CD4-positive, alpha-beta T cell treated with Interleukin-17A for 1 hour (primary cell): ENCODE data around the gene RFX5.

Experiments
- DNase-seq: peaks from one replicate; pipeline ENCODE4 v3.0.0-alpha.2; 2020

RFX5 gene

GRCh38 chr1:151315565-151316235 lies 31.4 kb downstream of the RFX5 start:
- no peak for DNase-seq

DNA sequence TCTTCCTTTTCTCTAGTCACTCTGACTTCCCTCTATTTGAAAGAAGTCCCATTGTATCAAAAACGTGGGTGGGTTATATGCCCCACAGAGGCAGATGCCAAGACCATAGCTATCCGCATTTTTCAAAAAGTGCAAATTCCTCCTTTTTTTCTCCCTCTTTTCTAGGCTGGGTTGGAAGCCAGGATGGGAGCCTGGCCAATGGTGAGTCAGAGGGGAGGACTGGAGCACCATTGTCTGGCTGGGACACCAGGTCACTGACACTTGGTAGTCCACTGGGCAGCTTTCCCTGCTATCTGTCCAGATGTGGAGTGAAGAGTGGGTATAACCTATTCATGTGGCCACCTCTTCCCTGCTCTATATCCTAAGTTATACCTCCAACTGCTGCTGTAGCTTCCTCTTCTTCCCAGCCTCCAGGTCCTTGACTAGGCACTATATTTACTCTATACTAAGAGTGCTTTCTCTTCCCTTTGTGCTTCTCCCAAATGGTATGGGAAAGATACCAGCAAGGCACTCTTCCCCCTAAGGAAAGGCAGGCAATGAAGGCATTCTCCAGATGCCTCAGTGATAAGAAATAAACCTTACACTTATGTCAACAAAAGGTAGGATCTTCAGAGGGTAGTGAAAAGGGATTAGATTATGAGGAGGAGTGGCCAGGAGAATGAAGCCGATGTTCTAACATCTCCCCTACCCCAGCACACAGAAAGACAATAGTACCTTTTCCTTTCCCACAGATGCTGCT lies 32.7 kb downstream of the RFX5 start:
- no peak for DNase-seq

DNA sequence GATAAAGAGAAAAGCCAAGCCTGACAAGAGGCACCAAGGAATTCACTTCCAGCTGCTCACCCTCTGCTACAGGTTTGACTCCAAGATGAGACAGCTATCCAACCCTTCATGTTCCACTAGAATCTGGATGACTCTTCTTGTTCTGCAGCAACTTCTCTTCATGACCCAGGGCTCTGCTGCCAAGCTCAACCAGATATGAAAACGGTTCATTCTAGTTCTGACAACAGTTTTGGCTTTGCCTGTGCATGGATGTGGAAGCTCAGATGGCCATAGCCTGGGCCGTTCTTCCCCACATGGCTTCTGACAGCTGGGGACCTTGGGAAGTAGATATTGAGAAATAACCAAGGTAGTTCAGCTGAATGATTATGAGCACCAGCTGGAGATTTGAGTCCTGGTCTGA lies 33.6 kb downstream of the RFX5 start:
- DNase-seq, result no peak

GRCh38 chr1:151312826-151313225 lies 34.2 kb downstream of the RFX5 start:
- no peak for DNase-seq

GRCh38 chr1:151312411-151312810 lies 34.6 kb downstream of the RFX5 start:
- DNase-seq, result no peak

DNA sequence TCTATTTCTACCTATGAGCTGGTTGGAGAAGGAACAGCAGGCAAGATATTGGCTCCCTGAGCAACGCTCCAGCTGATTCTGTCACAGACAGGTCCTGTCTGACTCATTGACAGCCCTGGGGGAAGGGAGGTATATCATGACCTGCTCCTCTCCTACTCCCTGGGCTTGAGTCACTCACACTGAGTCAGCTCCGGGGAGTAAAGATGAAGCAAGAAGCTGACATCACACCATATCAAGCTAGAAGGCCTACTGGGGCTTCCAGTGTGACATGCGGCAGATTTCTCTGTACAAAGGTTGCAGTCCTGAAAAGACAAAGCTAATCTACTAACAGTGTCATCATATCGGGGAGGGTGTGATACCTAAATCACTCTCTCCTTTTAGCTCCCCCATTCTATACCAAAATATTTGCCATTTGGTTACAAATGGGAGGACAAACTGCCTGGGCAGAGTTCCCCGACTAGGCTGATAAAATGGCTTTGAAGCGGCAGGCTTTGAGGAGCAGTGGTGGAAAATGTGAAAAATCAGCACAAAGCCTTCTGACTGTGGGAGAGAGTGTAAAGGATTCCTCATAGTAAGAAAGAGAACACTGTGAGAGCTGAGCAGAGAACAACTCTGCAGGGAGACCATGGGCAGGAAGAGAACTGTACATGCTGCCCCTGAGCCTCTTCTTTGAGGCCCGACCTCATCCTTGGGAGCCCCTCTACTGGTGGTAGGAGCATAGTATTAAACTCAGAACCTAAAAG lies 35.3 kb downstream of the RFX5 start:
- DNase-seq, result peak; percentile 36

GRCh38 chr1:151311011-151311410 lies 36.0 kb downstream of the RFX5 start:
- no peak for DNase-seq

GRCh38 chr1:151309811-151310323 lies 37.2 kb downstream of the RFX5 start:
- no peak for DNase-seq

- no peak for DNase-seq
Measured at GRCh38 chr1:151294742-151295462, 52.1 kb downstream of the RFX5 start.

DNA sequence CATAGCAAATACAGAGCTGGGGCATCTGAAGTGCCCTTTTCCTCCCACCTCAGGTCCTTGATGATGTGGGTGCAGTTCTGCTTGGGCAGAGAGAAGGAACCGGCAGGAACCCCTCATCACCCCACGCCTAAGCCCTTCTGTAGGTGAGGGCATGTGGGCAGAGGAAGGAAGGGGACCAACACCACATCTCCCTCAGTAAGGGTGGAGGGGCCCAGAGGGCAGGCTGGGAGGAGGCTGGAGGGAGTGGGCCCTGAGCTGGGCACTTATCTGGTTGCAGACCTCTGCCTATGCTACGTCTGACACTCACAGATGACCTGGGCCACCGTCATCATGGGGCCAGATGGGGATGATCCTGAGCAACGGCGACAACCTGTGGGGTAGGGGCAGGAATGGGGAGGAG lies 54.0 kb downstream of the RFX5 start:
- DNase-seq, result no peak

DNA sequence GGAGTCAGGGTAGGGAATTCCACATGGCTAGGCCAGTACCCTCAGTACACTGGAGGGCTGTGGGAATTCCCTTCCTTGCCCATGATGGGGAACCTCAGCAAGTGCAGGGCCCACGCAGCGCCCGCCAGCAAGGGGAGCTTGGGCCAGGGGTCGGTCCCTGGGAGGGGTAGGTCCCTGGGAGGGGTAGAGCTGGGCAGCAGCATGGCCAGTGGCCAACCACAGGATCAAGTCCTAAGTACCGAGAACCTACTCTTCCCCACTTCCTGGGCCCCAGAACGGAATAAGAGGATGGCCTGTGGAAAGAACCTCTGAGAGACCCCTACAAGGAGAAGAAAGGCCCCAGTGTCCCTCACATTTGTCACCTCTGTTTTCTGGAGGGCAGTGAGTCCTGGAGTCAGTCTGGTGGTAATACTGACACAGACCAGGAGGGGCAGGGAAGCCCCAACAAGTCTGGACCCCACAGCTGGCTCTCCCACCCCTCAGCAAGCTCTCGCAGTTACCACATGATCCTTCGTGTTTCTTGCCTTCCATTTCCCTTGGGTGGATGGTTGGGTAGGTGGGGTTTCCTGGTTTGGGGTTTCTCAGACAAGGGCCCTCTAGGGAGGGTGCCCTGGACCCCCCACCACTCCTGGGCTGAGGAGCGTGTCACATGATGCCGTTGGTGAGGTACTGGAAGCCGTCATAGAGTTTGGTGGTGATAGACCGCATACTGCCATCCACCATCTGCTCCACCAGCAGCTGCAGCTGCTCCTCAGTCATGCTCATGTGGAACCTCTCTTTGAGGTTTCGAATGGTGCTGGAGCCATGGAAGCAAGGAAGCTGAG lies 54.6 kb downstream of the RFX5 start:
- no peak for DNase-seq

- no peak for DNase-seq
Measured at GRCh38 chr1:151290709-151291303, 56.2 kb downstream of the RFX5 start.
